DND-41 (cell line): ENCODE results near the gene GRP.

Experiments used
- ATAC-seq: fragments of 200-7000 bp; cut with Tn5 transposase; 3 replicates; pipeline ENCODE4 v1.9.1; 2021; ENCODE audit warnings: low read depth; ENCODE audit not compliant: insufficient read depth
- DNase-seq: peaks from one replicate; pipeline ENCODE4 v3.0.0-alpha.2; 2020
- H2AFZ ChIP-seq: 2 replicates; pipeline ENCODE4 v1.6.0; 2012; ENCODE audit warnings: low read depth, low read length
- H3K27ac ChIP-seq: 2 replicates; pipeline ENCODE4 v1.5.1; 2012; ENCODE audit warnings: low read length, inconsistent platforms
- H3K27me3 ChIP-seq: fragments of 200-600 bp; sonication (generic); 2 replicates; pipeline ENCODE4 v1.6.0; 2012; ENCODE audit warnings: low read length, mild to moderate bottlenecking, inconsistent platforms; ENCODE audit not compliant: insufficient read depth, poor library complexity
- H3K36me3 ChIP-seq: 2 replicates; pipeline ENCODE4 v1.5.1; 2012; ENCODE audit warnings: low read length, inconsistent platforms; ENCODE audit not compliant: insufficient read depth
- H3K4me1 ChIP-seq: 2 replicates; pipeline ENCODE4 v1.5.1; 2012; ENCODE audit warnings: mild to moderate bottlenecking, low read length; ENCODE audit not compliant: insufficient read depth
- H3K4me2 ChIP-seq: 2 replicates; pipeline ENCODE4 v1.6.0; 2012; ENCODE audit warnings: mild to moderate bottlenecking, moderate library complexity, low read length, inconsistent platforms; ENCODE audit not compliant: insufficient read depth
- H3K4me3 ChIP-seq, 2 experiments: fragments of 200-600 bp in 1 of 2; shearing (Covaris generic) in 1 of 2; 2 replicates each; pipeline ENCODE4 v1.5.1; 2012 to 2016; ENCODE audit warnings: inconsistent platforms in 2 of 2, low read length in 2 of 2, mild to moderate bottlenecking in 2 of 2, low read depth in 1 of 2, moderate library complexity in 1 of 2
- H3K79me2 ChIP-seq: 2 replicates; pipeline ENCODE4 v1.6.0; 2012; ENCODE audit warnings: low read length, inconsistent platforms; ENCODE audit not compliant: insufficient read depth
- H3K9ac ChIP-seq: 2 replicates; pipeline ENCODE4 v1.6.0; 2012; ENCODE audit warnings: low read depth, mild to moderate bottlenecking, inconsistent platforms, low read length, moderate library complexity
- H3K9me3 ChIP-seq: 2 replicates; pipeline ENCODE4 v1.5.1; 2012; ENCODE audit warnings: low read length, moderate library complexity, mild to moderate bottlenecking, inconsistent platforms; ENCODE audit not compliant: insufficient read depth, severe bottlenecking
- H4K20me1 ChIP-seq: 2 replicates; pipeline ENCODE4 v1.6.0; 2012; ENCODE audit warnings: low read length; ENCODE audit not compliant: insufficient read depth
- CTCF ChIP-seq: IDR thresholded peaks from 2 replicates; pipeline ENCODE4 v1.5.1; 2012; ENCODE audit warnings: borderline replicate concordance, low read length, moderate library complexity, mild to moderate bottlenecking; ENCODE audit not compliant: poor library complexity, severe bottlenecking; ENCODE audit errors: extremely low read depth
- EZH2 ChIP-seq: IDR thresholded peaks from 3 replicates; pipeline ENCODE4 v1.6.1; 2012; ENCODE audit warnings: borderline replicate concordance, low read depth, mild to moderate bottlenecking, moderate library complexity, low read length, inconsistent platforms; ENCODE audit not compliant: severe bottlenecking

Gene GRP

GRCh38 chr18:59263661-59264060, 43.7 kb downstream of the GRP start:
- no peaks in the 10 kb centered on the region for H3K9me3 ChIP-seq
- H3K4me1 ChIP-seq: no peaks in the 10 kb centered on the region
- no peaks in the 10 kb centered on the region for H3K27me3 ChIP-seq
- H3K4me3 ChIP-seq: no peak overlapping the region
- H3K4me2 ChIP-seq: no peak overlapping the region
- H3K9ac ChIP-seq: no peak overlapping the region
- no peaks in the 10 kb centered on the region for H3K36me3 ChIP-seq
- ATAC-seq (no peak), DNase-seq (no peak)
- no peaks in the 10 kb centered on the region for H4K20me1 ChIP-seq
- H3K79me2 ChIP-seq: no peaks in the 10 kb centered on the region
- no peak overlapping the region for H3K27ac ChIP-seq
- TF ChIP-seq EZH2 (no peak), CTCF (no peak)
- H2AFZ ChIP-seq: no peak overlapping the region

GRCh38 chr18:59264121-59264571, 44.2 kb downstream of the GRP start:
- no peak for DNase-seq
- Histone ChIP-seq H3K4me3 (no peak overlapping the region), H3K79me2 (no peaks in the 10 kb centered on the region), H3K9ac (no peak overlapping the region), H3K27me3 (no peaks in the 10 kb centered on the region), H3K9me3 (no peaks in the 10 kb centered on the region), H3K4me2 (no peak overlapping the region), H2AFZ (no peak overlapping the region), H3K27ac (no peak overlapping the region), H4K20me1 (no peaks in the 10 kb centered on the region), H3K4me1 (no peaks in the 10 kb centered on the region), H3K36me3 (no peaks in the 10 kb centered on the region)
- no peak for ATAC-seq
- TF ChIP-seq EZH2: no peak
- no peak for TF ChIP-seq CTCF

GRCh38 chr18:59264651-59265245, 44.8 kb downstream of the GRP start:
- no peaks in the 10 kb centered on the region for H3K4me1 ChIP-seq
- no peak overlapping the region for H3K9ac ChIP-seq
- no peak for DNase-seq
- no peaks in the 10 kb centered on the region for H3K9me3 ChIP-seq
- no peaks in the 10 kb centered on the region for H3K27me3 ChIP-seq
- ATAC-seq: no peak
- TF ChIP-seq EZH2 (no peak), CTCF (no peak)
- H3K4me2 ChIP-seq: no peak overlapping the region
- H3K79me2 ChIP-seq: no peaks in the 10 kb centered on the region
- H3K27ac ChIP-seq: no peak overlapping the region
- H4K20me1 ChIP-seq: no peaks in the 10 kb centered on the region
- H2AFZ ChIP-seq: no peak overlapping the region
- H3K36me3 ChIP-seq: no peaks in the 10 kb centered on the region
- no peak overlapping the region for H3K4me3 ChIP-seq
